Liver (tissue), 9 donors: ENCODE data around the gene BGN. TPM values are rescaled to one million over a fixed set of nuclear protein-coding genes. Genes with fewer than 3 reads are reported as not detected.

Experiments used
- DNase-seq: peaks from one replicate; pipeline ENCODE4 v3.0.0-alpha.2; 2017; ENCODE audit warnings: low spot score
- H3K27ac ChIP-seq, 2 donors: one replicate each; pipeline ENCODE4 v1.7.0; 2013; ENCODE audit warnings: inconsistent platforms in 2 of 2, low read length in 2 of 2, control low read depth in 1 of 2, low read depth in 1 of 2, mild to moderate bottlenecking in 1 of 2
- H3K27me3 ChIP-seq, 4 donors: one replicate each; pipeline versions ENCODE4 v1.6.1 to v1.7.0; 2013; ENCODE audit warnings: low read length in 3 of 4, inconsistent platforms in 1 of 4, mild to moderate bottlenecking in 1 of 4, moderate library complexity in 1 of 4; ENCODE audit not compliant: control insufficient read depth in 4 of 4, insufficient read depth in 4 of 4
- H3K36me3 ChIP-seq, 4 donors: one replicate each; pipeline versions ENCODE4 v1.6.1 to v1.7.0; 2013; ENCODE audit warnings: low read length in 3 of 4, mild to moderate bottlenecking in 3 of 4, low read depth in 1 of 4, moderate library complexity in 1 of 4; ENCODE audit not compliant: control insufficient read depth in 4 of 4, insufficient read depth in 3 of 4
- H3K4me1 ChIP-seq, 4 donors: one replicate each; pipeline versions ENCODE4 v1.6.1 to v1.7.0; 2013; ENCODE audit warnings: low read length in 3 of 4, mild to moderate bottlenecking in 3 of 4, moderate library complexity in 1 of 4; ENCODE audit not compliant: control insufficient read depth in 4 of 4, insufficient read depth in 4 of 4
- H3K4me3 ChIP-seq, 3 donors: one replicate each; pipeline versions ENCODE4 v1.6.1 to v1.7.0; 2013; ENCODE audit warnings: low read length in 3 of 3, control low read depth in 1 of 3, low read depth in 1 of 3, mild to moderate bottlenecking in 1 of 3
- H3K9ac ChIP-seq, 2 donors: one replicate each; pipeline ENCODE4 v1.7.0; 2013; ENCODE audit warnings: low read length in 2 of 2, mild to moderate bottlenecking in 2 of 2, moderate library complexity in 2 of 2, control low read depth in 1 of 2, low read depth in 1 of 2
- H3K9me3 ChIP-seq, 4 donors: one replicate each; pipeline versions ENCODE4 v1.6.1 to v1.7.0; 2013; ENCODE audit warnings: low read length in 3 of 4; ENCODE audit not compliant: control insufficient read depth in 4 of 4
- EGR1 ChIP-seq, 2 donors: IDR thresholded peaks; 2 replicates each; pipeline ENCODE4 v1.6.1; 2016 to 2018; ENCODE audit warnings: antibody characterized with exemption in 2 of 2, low read depth in 2 of 2
- FOXA1 ChIP-seq: IDR thresholded peaks from 2 replicates; pipeline ENCODE4 v1.6.1; 2016; ENCODE audit warnings: antibody characterized with exemption
- FOXA2 ChIP-seq: IDR thresholded peaks from 2 replicates; pipeline ENCODE4 v1.6.1; 2016; ENCODE audit warnings: antibody characterized with exemption
- GABPA ChIP-seq, 2 donors: IDR thresholded peaks in 1 of 2; conservative IDR thresholded peaks in 1 of 2; 2 replicates each; pipeline ENCODE4 v1.6.1; 2016; ENCODE audit warnings: antibody characterized with exemption in 2 of 2, mild to moderate bottlenecking in 1 of 2, moderate library complexity in 1 of 2
- HNF4A ChIP-seq, 2 donors: conservative IDR thresholded peaks; 2 replicates each; pipeline ENCODE4 v1.6.1; 2016; ENCODE audit warnings: antibody characterized with exemption in 2 of 2, mild to moderate bottlenecking in 2 of 2
- HNF4G ChIP-seq: IDR thresholded peaks from 2 replicates; pipeline ENCODE4 v1.6.1; 2016; ENCODE audit warnings: antibody characterized with exemption
- NR2F2 ChIP-seq: IDR thresholded peaks from 2 replicates; pipeline ENCODE4 v1.6.1; 2016; ENCODE audit warnings: antibody characterized with exemption
- RAD21 ChIP-seq, 2 donors: IDR thresholded peaks; 2 replicates each; pipeline ENCODE4 v1.6.1; 2016; ENCODE audit warnings: antibody characterized with exemption in 2 of 2, mild to moderate bottlenecking in 2 of 2
- RXRA ChIP-seq, 2 donors: IDR thresholded peaks; 2 replicates each; pipeline ENCODE4 v1.6.1; 2017 to 2018; ENCODE audit warnings: antibody characterized with exemption in 2 of 2, mild to moderate bottlenecking in 1 of 2
- SP1 ChIP-seq: IDR thresholded peaks from 2 replicates; pipeline ENCODE4 v1.6.1; 2018; ENCODE audit warnings: antibody characterized with exemption, mild to moderate bottlenecking
- TAF1 ChIP-seq: conservative IDR thresholded peaks from 2 replicates; pipeline ENCODE4 v1.6.1; 2016; ENCODE audit warnings: antibody characterized with exemption, mild to moderate bottlenecking
- YY1 ChIP-seq: IDR thresholded peaks from 2 replicates; pipeline ENCODE4 v1.6.1; 2016; ENCODE audit warnings: antibody characterized with exemption, mild to moderate bottlenecking
- WGBS: extraction: QIAGEN DNeasy Blood & Tissue Kit; methylation state at CpG from one replicate; pipeline ENCODE4 v1.1.7; 2013; 5-methylcytosine and 5-hydroxymethylcytosine counted together
- polyA plus RNA-seq, 2 donors: library from polyadenylated mRNA; stranded (reverse) in 1 of 2; unstranded in 1 of 2; fragments of 200-250 nt in 1 of 2; fragments of >200 nt in 1 of 2; fragmentation: Nextera tagmentation in 1 of 2; extraction: Ambion mirVana in 1 of 2; gene quantifications; one replicate each; pipeline versions ENCODE4 v1.2.1 to v1.2.3, GENCODE V29; 2013 to 2015
- total RNA-seq, 2 donors: library from RNA; depleted of rRNA; stranded (reverse); fragments of >200 nt; gene quantifications; one replicate each; pipeline ENCODE4 v1.2.3, GENCODE V29; 2014
- TF ChIP-seq, protein P1 (sequence below): IDR thresholded peaks from 2 replicates; pipeline ENCODE4 v1.6.1; 2016; ENCODE audit warnings: antibody characterized with exemption
- TF ChIP-seq, protein P2 (sequence below): IDR thresholded peaks from 2 replicates; pipeline ENCODE4 v1.6.1; 2016; ENCODE audit warnings: antibody characterized with exemption, mild to moderate bottlenecking
- TF ChIP-seq, protein P3 (sequence below): IDR thresholded peaks from 2 replicates; pipeline ENCODE4 v1.6.1; 2016; ENCODE audit warnings: antibody characterized with exemption
- TF ChIP-seq, protein P4 (sequence below): IDR thresholded peaks from 2 replicates; pipeline ENCODE4 v1.6.1; 2016; ENCODE audit warnings: antibody characterized with exemption
- TF ChIP-seq, protein P5 (sequence below): fragments of 150-350 bp; IDR thresholded peaks from 2 replicates; pipeline ENCODE4 v1.5.1; 2017; ENCODE audit warnings: improper control_type of control experiment, low read depth, low read length; ENCODE audit not compliant: missing input control
- donor health status: healthy.
- donor health status: healthy.
- donor health status: healthy.
- donor health status: healthy.
- donor health status: healthy.

Gene BGN
- total and polyA plus RNA-seq, 4 donors = 11.7 to 131 (median 44.8) TPM

DNA sequence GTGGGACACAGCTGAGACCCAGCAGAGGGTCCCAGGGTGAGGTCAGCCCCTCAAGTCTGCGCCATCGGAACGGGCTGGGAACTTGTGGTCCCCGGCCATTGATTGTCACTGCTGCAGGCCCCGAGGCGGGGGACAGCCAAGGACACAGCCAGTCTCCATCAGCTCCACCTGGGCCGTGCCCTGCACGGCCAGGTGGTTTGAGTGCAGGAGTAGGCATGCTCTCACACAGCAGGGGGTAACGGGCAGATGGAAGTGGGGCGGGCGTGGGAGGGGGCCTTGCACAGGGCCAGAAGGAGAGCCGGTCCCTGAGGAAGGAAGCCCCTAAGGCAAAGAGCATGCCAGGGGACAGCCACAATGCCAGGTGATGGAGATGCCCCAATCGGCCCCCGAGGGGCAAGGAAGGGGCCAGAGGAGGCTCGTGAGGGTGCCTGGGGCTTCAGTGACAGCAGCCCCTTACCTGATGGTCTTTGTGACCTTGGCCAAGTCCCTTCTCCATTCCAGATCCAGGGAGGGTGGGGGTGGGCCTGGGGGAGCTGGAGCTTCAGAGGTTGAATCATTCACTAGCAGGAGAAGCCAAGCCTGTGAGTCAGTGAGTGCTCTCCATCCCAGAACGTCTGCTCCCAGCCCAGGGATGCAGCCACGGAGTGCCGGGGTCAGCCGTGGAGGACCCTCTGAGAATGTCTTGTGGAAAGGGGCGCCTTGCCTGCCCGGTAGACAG, 24.9 kb downstream of the BGN start:
- H3K9ac ChIP-seq = no peak overlapping the region
- no peak for DNase-seq
- H3K4me3 ChIP-seq = no peak overlapping the region
- H3K36me3 ChIP-seq = no peaks in the 10 kb centered on the region
- peaks cover 0 to 5% (median 0%) of the 10 kb centered on the region in 4 donors for H3K4me1 ChIP-seq
- TF ChIP-seq FOXA1 (no peak), FOXA2 (no peak), YY1 (no peak), HNF4G (no peak), NR2F2 (no peak), TAF1 (no peak), GABPA (IDR thresholded peaks at IDR 0.05 in 1 of 2, conservative IDR thresholded peaks at IDR 0.05 in 1 of 2) (no peak), RAD21 (IDR thresholded peaks at IDR 0.05) (no peak)
- TF ChIP-seq, protein P1, sequence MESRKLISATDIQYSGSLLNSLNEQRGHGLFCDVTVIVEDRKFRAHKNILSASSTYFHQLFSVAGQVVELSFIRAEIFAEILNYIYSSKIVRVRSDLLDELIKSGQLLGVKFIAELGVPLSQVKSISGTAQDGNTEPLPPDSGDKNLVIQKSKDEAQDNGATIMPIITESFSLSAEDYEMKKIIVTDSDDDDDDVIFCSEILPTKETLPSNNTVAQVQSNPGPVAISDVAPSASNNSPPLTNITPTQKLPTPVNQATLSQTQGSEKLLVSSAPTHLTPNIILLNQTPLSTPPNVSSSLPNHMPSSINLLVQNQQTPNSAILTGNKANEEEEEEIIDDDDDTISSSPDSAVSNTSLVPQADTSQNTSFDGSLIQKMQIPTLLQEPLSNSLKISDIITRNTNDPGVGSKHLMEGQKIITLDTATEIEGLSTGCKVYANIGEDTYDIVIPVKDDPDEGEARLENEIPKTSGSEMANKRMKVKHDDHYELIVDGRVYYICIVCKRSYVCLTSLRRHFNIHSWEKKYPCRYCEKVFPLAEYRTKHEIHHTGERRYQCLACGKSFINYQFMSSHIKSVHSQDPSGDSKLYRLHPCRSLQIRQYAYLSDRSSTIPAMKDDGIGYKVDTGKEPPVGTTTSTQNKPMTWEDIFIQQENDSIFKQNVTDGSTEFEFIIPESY = no peak
- H3K9me3 ChIP-seq = no peaks in the 10 kb centered on the region
- WGBS = 64% methylated on average over 21 of the region's 21 CpGs
- peaks cover 0 to 10% (median 0%) of the 10 kb centered on the region in 4 donors for H3K27me3 ChIP-seq
- H3K27ac ChIP-seq = no peak overlapping the region

DNA sequence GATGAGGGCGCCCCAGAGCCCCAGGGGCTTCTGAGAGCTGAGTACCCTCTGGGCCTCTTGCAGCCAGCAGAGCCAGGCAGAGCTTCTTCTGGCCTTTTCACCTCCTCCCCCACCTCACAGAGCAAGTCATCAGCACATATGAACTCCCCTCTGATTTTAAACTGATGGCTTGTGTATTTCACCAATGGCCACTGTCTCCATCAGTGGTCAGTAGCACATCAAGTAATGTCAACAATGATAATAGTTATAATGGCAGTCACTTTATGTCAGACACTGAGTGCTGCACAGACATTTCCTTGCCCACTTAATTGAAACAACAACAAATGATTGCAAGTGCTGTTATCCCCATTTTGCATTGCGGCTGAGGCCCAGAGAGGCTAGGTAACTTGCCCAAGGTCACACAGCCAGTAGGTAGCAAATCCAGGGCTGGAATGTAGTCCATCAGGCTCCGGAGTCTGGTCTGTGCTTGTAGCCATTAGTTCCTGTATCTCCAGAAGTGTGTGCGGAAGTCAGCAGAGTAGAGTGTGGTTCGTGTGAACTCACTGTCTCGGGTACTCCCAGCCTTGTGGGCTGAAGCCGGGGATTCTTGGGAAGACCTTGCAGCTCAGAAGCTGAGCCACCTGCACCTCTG, 25.6 kb downstream of the BGN start:
- no peak overlapping the region for H3K27ac ChIP-seq
- peaks cover 0 to 10% (median 0%) of the 10 kb centered on the region in 4 donors for H3K27me3 ChIP-seq
- H3K9ac ChIP-seq = no peak overlapping the region
- no peak overlapping the region for H3K4me3 ChIP-seq
- H3K36me3 ChIP-seq = no peaks in the 10 kb centered on the region
- no peaks in the 10 kb centered on the region for H3K9me3 ChIP-seq
- DNase-seq = no peak
- H3K4me1 ChIP-seq = peaks cover 0 to 5% (median 0%) of the 10 kb centered on the region in 4 donors
- 68% methylated on average over 7 of the region's 7 CpGs for WGBS
- TF ChIP-seq SP1 (no peak), RXRA (IDR thresholded peaks at IDR 0.05) (no peak), HNF4G (no peak), HNF4A (conservative IDR thresholded peaks at IDR 0.05) (no peak), YY1 (no peak), NR2F2 (no peak), EGR1 (IDR thresholded peaks at IDR 0.05; ENCODE audit: low read depth in 2 of 2) (no peak), TAF1 (no peak), FOXA2 (no peak)
- TF ChIP-seq, protein P2, sequence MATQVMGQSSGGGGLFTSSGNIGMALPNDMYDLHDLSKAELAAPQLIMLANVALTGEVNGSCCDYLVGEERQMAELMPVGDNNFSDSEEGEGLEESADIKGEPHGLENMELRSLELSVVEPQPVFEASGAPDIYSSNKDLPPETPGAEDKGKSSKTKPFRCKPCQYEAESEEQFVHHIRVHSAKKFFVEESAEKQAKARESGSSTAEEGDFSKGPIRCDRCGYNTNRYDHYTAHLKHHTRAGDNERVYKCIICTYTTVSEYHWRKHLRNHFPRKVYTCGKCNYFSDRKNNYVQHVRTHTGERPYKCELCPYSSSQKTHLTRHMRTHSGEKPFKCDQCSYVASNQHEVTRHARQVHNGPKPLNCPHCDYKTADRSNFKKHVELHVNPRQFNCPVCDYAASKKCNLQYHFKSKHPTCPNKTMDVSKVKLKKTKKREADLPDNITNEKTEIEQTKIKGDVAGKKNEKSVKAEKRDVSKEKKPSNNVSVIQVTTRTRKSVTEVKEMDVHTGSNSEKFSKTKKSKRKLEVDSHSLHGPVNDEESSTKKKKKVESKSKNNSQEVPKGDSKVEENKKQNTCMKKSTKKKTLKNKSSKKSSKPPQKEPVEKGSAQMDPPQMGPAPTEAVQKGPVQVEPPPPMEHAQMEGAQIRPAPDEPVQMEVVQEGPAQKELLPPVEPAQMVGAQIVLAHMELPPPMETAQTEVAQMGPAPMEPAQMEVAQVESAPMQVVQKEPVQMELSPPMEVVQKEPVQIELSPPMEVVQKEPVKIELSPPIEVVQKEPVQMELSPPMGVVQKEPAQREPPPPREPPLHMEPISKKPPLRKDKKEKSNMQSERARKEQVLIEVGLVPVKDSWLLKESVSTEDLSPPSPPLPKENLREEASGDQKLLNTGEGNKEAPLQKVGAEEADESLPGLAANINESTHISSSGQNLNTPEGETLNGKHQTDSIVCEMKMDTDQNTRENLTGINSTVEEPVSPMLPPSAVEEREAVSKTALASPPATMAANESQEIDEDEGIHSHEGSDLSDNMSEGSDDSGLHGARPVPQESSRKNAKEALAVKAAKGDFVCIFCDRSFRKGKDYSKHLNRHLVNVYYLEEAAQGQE = no peak
- TF ChIP-seq, protein P3, sequence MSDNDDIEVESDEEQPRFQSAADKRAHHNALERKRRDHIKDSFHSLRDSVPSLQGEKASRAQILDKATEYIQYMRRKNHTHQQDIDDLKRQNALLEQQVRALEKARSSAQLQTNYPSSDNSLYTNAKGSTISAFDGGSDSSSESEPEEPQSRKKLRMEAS = no peak
- TF ChIP-seq, protein P4, sequence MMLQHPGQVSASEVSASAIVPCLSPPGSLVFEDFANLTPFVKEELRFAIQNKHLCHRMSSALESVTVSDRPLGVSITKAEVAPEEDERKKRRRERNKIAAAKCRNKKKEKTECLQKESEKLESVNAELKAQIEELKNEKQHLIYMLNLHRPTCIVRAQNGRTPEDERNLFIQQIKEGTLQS = no peak
- TF ChIP-seq, protein P5, sequence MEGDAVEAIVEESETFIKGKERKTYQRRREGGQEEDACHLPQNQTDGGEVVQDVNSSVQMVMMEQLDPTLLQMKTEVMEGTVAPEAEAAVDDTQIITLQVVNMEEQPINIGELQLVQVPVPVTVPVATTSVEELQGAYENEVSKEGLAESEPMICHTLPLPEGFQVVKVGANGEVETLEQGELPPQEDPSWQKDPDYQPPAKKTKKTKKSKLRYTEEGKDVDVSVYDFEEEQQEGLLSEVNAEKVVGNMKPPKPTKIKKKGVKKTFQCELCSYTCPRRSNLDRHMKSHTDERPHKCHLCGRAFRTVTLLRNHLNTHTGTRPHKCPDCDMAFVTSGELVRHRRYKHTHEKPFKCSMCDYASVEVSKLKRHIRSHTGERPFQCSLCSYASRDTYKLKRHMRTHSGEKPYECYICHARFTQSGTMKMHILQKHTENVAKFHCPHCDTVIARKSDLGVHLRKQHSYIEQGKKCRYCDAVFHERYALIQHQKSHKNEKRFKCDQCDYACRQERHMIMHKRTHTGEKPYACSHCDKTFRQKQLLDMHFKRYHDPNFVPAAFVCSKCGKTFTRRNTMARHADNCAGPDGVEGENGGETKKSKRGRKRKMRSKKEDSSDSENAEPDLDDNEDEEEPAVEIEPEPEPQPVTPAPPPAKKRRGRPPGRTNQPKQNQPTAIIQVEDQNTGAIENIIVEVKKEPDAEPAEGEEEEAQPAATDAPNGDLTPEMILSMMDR = no peak
